Chondrocyte (in vitro differentiated cells): ENCODE results near the gene NBEA. TPM values are rescaled to one million over a fixed set of nuclear protein-coding genes. Genes with fewer than 3 reads are reported as not detected.

ENCODE experiments used
- DNase-seq: peaks from one replicate; pipeline ENCODE4 v3.0.0; 2021; ENCODE audit warnings: mixed read lengths, low spot score
- H3K27ac Mint-ChIP-seq: one replicate; pipeline ENCODE4 v1.8.0; 2021; ENCODE audit warnings: mild to moderate bottlenecking, moderate library complexity, mixed read lengths; ENCODE audit not compliant: unreplicated experiment
- H3K27me3 Mint-ChIP-seq: 2 replicates; pipeline ENCODE4 v1.8.0; 2021; ENCODE audit warnings: low read depth, mixed read lengths
- H3K36me3 Mint-ChIP-seq: 2 replicates; pipeline ENCODE4 v1.8.0; 2021; ENCODE audit warnings: low read depth, mixed read lengths
- H3K4me1 Mint-ChIP-seq: 2 replicates; pipeline ENCODE4 v1.8.0; 2021; ENCODE audit warnings: low read depth, mild to moderate bottlenecking, mixed read lengths
- H3K4me3 Mint-ChIP-seq: one replicate; pipeline ENCODE4 v1.8.0; 2021; ENCODE audit warnings: mild to moderate bottlenecking, moderate library complexity, mixed read lengths; ENCODE audit not compliant: unreplicated experiment
- H3K9me3 Mint-ChIP-seq: 2 replicates; pipeline ENCODE4 v1.8.0; 2021; ENCODE audit warnings: low read depth, mixed read lengths
- total RNA-seq: library from RNA; stranded (reverse); gene quantifications from 3 replicates; pipeline ENCODE4 v1.2.1, GENCODE V29; 2021
- TF ChIP-seq, protein P1 (sequence below): fragments of 200-600 bp; sonication (generic); IDR thresholded peaks from 2 replicates; pipeline ENCODE4 v1.5.0; 2021; ENCODE audit warnings: antibody characterized with exemption, mild to moderate bottlenecking, moderate library complexity

The NBEA gene
- total RNA-seq, 1 donor from 2014 or later, result 4.9 TPM

DNA sequence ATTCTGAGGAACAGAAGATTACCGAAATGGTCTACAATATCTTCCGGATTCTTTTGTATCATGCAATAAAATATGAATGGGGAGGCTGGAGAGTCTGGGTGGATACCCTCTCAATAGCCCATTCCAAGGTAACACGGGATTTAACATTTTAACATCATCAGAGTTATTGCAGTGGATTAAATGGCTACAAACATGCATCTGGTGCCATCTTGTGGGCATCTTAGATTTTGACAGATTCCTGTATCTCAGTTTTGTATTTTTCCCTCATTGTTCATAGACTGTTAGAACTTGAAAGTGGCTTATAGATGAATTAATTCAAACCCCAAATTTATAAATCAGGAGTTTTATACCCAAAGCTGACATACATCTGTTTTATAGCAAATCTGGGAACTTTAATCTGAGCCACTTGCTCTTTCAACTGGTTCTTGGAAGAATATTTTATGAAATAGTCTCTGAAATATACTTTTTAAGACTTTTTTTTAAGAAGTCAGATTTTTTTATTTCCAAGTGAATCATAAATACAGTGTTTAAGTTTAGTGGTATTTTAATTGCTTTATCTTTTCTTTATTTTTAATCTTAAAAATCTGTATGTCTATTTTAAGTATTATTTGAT, 215.2 kb downstream of the NBEA start:
- H3K36me3 Mint-ChIP-seq, result no peaks in the 10 kb centered on the region
- DNase-seq, result no peak
- H3K4me1 Mint-ChIP-seq, result peaks cover 2% of the 10 kb centered on the region
- TF ChIP-seq, protein P1, sequence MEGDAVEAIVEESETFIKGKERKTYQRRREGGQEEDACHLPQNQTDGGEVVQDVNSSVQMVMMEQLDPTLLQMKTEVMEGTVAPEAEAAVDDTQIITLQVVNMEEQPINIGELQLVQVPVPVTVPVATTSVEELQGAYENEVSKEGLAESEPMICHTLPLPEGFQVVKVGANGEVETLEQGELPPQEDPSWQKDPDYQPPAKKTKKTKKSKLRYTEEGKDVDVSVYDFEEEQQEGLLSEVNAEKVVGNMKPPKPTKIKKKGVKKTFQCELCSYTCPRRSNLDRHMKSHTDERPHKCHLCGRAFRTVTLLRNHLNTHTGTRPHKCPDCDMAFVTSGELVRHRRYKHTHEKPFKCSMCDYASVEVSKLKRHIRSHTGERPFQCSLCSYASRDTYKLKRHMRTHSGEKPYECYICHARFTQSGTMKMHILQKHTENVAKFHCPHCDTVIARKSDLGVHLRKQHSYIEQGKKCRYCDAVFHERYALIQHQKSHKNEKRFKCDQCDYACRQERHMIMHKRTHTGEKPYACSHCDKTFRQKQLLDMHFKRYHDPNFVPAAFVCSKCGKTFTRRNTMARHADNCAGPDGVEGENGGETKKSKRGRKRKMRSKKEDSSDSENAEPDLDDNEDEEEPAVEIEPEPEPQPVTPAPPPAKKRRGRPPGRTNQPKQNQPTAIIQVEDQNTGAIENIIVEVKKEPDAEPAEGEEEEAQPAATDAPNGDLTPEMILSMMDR, result peak; percentile 97
- H3K4me3 Mint-ChIP-seq, result no peak overlapping the region
- no peaks in the 10 kb centered on the region for H3K27me3 Mint-ChIP-seq
- H3K9me3 Mint-ChIP-seq, result no peaks in the 10 kb centered on the region
- H3K27ac Mint-ChIP-seq, result no peak overlapping the region

DNA sequence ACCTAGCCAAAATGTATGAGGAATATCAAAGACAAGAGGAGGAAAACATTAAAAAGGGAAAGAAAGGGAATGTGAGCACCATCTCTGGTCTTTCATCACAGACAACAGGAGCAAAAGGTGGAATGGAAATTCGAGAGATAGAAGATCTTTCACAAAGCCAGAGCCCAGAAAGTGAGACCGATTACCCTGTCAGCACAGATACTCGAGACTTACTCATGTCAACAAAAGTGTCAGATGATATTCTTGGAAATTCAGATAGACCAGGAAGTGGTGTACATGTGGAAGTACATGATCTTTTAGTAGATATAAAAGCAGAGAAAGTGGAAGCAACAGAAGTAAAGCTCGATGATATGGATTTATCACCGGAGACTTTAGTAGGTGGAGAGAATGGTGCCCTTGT, 217.0 kb downstream of the NBEA start:
- H3K27me3 Mint-ChIP-seq, result no peaks in the 10 kb centered on the region
- peaks cover 2% of the 10 kb centered on the region for H3K4me1 Mint-ChIP-seq
- DNase-seq, result no peak
- TF ChIP-seq, protein P1, result no peak
- no peak overlapping the region for H3K27ac Mint-ChIP-seq
- H3K4me3 Mint-ChIP-seq, result no peak overlapping the region
- H3K9me3 Mint-ChIP-seq, result no peaks in the 10 kb centered on the region
- no peaks in the 10 kb centered on the region for H3K36me3 Mint-ChIP-seq

DNA sequence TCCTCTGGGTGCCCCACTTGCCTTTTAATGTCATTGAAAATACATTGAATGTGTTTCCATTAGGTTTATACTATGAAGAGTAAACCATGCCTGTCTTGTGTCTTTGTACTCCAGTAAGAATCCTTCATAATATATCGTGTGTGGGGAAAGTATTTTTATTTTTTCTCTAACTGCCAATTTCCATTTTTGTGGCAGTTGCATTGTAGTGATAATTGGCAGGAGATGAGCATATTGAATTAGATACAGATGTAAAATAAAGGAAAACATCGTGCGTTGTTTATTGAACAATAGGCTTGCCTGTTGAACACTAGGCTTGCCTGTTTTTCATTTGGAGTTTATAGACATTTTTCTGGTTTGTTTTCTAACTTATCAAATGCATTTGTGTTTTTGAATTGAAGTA, 218.8 kb downstream of the NBEA start:
- H3K27ac Mint-ChIP-seq, result no peak overlapping the region
- no peaks in the 10 kb centered on the region for H3K9me3 Mint-ChIP-seq
- H3K27me3 Mint-ChIP-seq, result no peaks in the 10 kb centered on the region
- DNase-seq, result no peak
- H3K4me1 Mint-ChIP-seq, result peaks cover 2% of the 10 kb centered on the region
- H3K36me3 Mint-ChIP-seq, result no peaks in the 10 kb centered on the region
- TF ChIP-seq, protein P1, result no peak
- no peak overlapping the region for H3K4me3 Mint-ChIP-seq

DNA sequence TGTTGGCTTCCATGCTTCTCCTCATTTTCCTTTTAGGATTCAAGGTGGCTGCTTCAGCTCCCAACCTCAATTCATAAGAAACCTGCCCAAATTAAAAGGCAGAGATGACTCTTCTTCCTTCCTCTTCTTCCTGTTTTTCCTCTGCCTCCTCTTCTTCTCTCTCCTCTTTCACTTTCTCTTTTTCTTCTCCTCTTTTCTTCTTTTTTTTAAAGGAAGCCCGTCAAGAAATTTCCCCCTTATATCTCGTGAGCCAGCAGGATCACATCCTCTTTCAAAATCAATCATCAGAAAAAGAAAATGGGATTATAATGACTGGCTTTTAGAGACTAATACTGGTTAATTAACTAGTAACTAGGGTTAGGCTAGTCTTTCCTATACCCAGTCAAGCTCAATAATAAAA, 220.3 kb downstream of the NBEA start:
- H3K9me3 Mint-ChIP-seq, result no peaks in the 10 kb centered on the region
- no peak for DNase-seq
- no peak overlapping the region for H3K27ac Mint-ChIP-seq
- H3K36me3 Mint-ChIP-seq, result no peaks in the 10 kb centered on the region
- no peaks in the 10 kb centered on the region for H3K4me1 Mint-ChIP-seq
- no peak overlapping the region for H3K4me3 Mint-ChIP-seq
- TF ChIP-seq, protein P1, result no peak
- H3K27me3 Mint-ChIP-seq, result no peaks in the 10 kb centered on the region

DNA sequence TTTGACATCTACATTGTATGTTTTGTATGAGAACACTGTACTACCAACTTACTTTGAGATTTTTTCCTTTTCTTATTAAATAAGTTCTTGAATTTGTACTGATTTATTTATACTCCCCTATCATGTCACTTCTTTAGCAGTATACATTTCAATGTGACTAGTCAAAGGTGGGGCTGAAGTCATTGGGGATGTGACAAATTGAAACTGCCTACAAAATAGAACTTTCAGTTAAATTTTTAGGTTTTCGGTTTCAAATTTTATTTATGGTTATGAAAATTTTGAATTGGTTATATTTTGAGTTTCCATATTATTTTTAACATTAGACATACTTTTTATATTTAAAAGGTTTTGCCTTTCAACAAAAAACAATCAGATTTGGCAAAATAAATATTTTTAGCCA, 221.6 kb downstream of the NBEA start:
- no peaks in the 10 kb centered on the region for H3K36me3 Mint-ChIP-seq
- H3K27ac Mint-ChIP-seq, result no peak overlapping the region
- TF ChIP-seq, protein P1, result no peak
- no peaks in the 10 kb centered on the region for H3K27me3 Mint-ChIP-seq
- DNase-seq, result no peak
- H3K4me3 Mint-ChIP-seq, result no peak overlapping the region
- H3K9me3 Mint-ChIP-seq, result no peaks in the 10 kb centered on the region
- no peaks in the 10 kb centered on the region for H3K4me1 Mint-ChIP-seq
